H1 (cell line): Measurements from ENCODE around the gene USP35. TPM values are rescaled to one million over a fixed set of nuclear protein-coding genes. Genes with fewer than 3 reads are reported as not detected.

Experiments
- CTCF ChIA-PET: fragments of 300-600 bp; sonication (Branson Sonifier 250); formaldehyde crosslinking; loops from one replicate; lab custom pipeline; 2021; ENCODE audit not compliant: partially characterized antibody; lab: Charles Lee
- POLR2A ChIA-PET: fragments of 300-600 bp; sonication (Branson Sonifier 250); formaldehyde crosslinking; loops from one replicate; lab custom pipeline; 2021; ENCODE audit warnings: inconsistent platforms; ENCODE audit not compliant: partially characterized antibody; lab: Charles Lee
- DNase-seq, 2 experiments: peaks; one replicate each; pipeline versions ENCODE4 v3.0.0 to v3.0.0-alpha.2; 2010 to 2022; ENCODE audit warnings: low spot score in 2 of 2, low read depth in 1 of 2, mixed read lengths in 1 of 2
- FAIRE-seq: peaks from 2 replicates; lab custom pipeline; 2011; peaks lifted over from hg19 to GRCh38; lab: Jason Lieb, UNC
- H2AFZ ChIP-seq: 2 replicates; pipeline ENCODE4 v1.8.1; 2012; ENCODE audit warnings: low read length, inconsistent platforms
- H2AK5ac ChIP-seq: 2 replicates; pipeline ENCODE4 v1.6.1; 2013; ENCODE audit warnings: low read depth, low read length
- H2BK120ac ChIP-seq: replicated peaks from 2 replicates; pipeline ENCODE3; 2013; ENCODE audit warnings: low read depth, low read length, inconsistent platforms
- H2BK12ac ChIP-seq: 2 replicates; pipeline ENCODE4 v1.6.1; 2013; ENCODE audit warnings: low read depth, low read length
- H2BK15ac ChIP-seq: 2 replicates; pipeline ENCODE4 v1.6.1; 2013; ENCODE audit warnings: low read length
- H2BK20ac ChIP-seq: 2 replicates; pipeline ENCODE4 v1.6.1; 2013; ENCODE audit warnings: low read length
- H2BK5ac ChIP-seq: 2 replicates; pipeline ENCODE4 v1.6.1; 2013; ENCODE audit warnings: low read depth, low read length
- H3K14ac ChIP-seq: 2 replicates; pipeline ENCODE4 v1.6.1; 2013; ENCODE audit warnings: inconsistent platforms; ENCODE audit not compliant: insufficient read length
- H3K18ac ChIP-seq: 2 replicates; pipeline ENCODE4 v1.6.1; 2013; ENCODE audit warnings: low read length; ENCODE audit errors: extremely low read depth
- H3K23ac ChIP-seq: 2 replicates; pipeline ENCODE4 v1.6.1; 2013; ENCODE audit warnings: inconsistent platforms; ENCODE audit not compliant: insufficient read length
- H3K23me2 ChIP-seq: 2 replicates; pipeline ENCODE4 v1.6.1; 2013; ENCODE audit warnings: low read depth, low read length
- H3K27ac ChIP-seq: 2 replicates; pipeline ENCODE4 v1.6.1; 2011; ENCODE audit warnings: low read depth, low read length, inconsistent platforms
- H3K27me3 ChIP-seq, 4 experiments: replicated peaks in 1 of 4; 1 replicate in 1 of 4; 2 replicates in 3 of 4; pipeline versions ENCODE4 v1.6.1 to v1.8.1; 2011 to 2013; ENCODE audit warnings: low read length in 3 of 4, mild to moderate bottlenecking in 3 of 4, inconsistent platforms in 2 of 4, mixed read lengths in 2 of 4, moderate library complexity in 1 of 4; ENCODE audit not compliant: control insufficient read depth in 3 of 4, insufficient read depth in 3 of 4; ENCODE audit errors: extremely low read depth in 1 of 4
- H3K36me3 ChIP-seq, 4 experiments: 2 replicates each; pipeline versions ENCODE4 v1.6.1 to v1.8.1; 2011 to 2013; ENCODE audit warnings: mild to moderate bottlenecking in 4 of 4, low read length in 3 of 4, moderate library complexity in 2 of 4, control low read depth in 1 of 4, inconsistent platforms in 1 of 4; ENCODE audit not compliant: insufficient read depth in 4 of 4, control insufficient read depth in 2 of 4
- H3K4ac ChIP-seq: replicated peaks from 2 replicates; pipeline ENCODE3; 2013; ENCODE audit warnings: low read length, low read depth, mixed read lengths, inconsistent platforms; ENCODE audit not compliant: insufficient read length
- H3K4me1 ChIP-seq, 4 experiments: replicated peaks in 1 of 4; 1 replicate in 1 of 4; 2 replicates in 3 of 4; pipeline versions ENCODE4 v1.6.1 to v1.8.1; 2011 to 2013; ENCODE audit warnings: low read length in 3 of 4, inconsistent platforms in 2 of 4, mixed read lengths in 1 of 4; ENCODE audit not compliant: insufficient read depth in 4 of 4, control insufficient read depth in 3 of 4
- H3K4me2 ChIP-seq, 2 experiments: 2 replicates each; pipeline versions ENCODE4 v1.6.1 to v1.8.1; 2011 to 2013; ENCODE audit warnings: low read depth in 2 of 2, low read length in 2 of 2, control low read depth in 1 of 2, inconsistent platforms in 1 of 2, mild to moderate bottlenecking in 1 of 2; ENCODE audit not compliant: insufficient read depth in 1 of 2
- H3K4me3 ChIP-seq, 4 experiments: fragments of 200-600, 300-600 bp in 1 of 4; sonication (generic), shearing (Covaris generic), sonication (Bioruptor Twin) in 1 of 4; 2 replicates each; pipeline versions ENCODE4 v1.5.1 to v1.8.1; 2011 to 2016; ENCODE audit warnings: low read length in 4 of 4, low read depth in 3 of 4, control low read depth in 2 of 4, inconsistent platforms in 2 of 4, mild to moderate bottlenecking in 2 of 4, mixed read lengths in 1 of 4, moderate library complexity in 1 of 4; ENCODE audit not compliant: insufficient read depth in 2 of 4; ENCODE audit errors: extremely low read depth in 1 of 4
- H3K56ac ChIP-seq: replicated peaks from 2 replicates; pipeline ENCODE3; 2013; ENCODE audit warnings: low read depth, mild to moderate bottlenecking, mixed read lengths, low read length, inconsistent platforms; ENCODE audit not compliant: insufficient read length
- H3K79me1 ChIP-seq: 2 replicates; pipeline ENCODE4 v1.6.1; 2013; ENCODE audit warnings: low read depth, low read length, control low read depth
- H3K79me2 ChIP-seq, 2 experiments: 2 replicates each; pipeline versions ENCODE4 v1.6.1 to v1.8.1; 2012 to 2013; ENCODE audit warnings: low read length in 2 of 2, mild to moderate bottlenecking in 2 of 2, inconsistent platforms in 1 of 2; ENCODE audit not compliant: insufficient read depth in 2 of 2, control insufficient read depth in 1 of 2
- H3K9ac ChIP-seq, 4 experiments: replicated peaks in 1 of 4; 1 replicate in 1 of 4; 2 replicates in 3 of 4; pipeline versions ENCODE4 v1.6.1 to v1.8.1; 2011 to 2013; ENCODE audit warnings: low read depth in 3 of 4, low read length in 3 of 4, control low read depth in 2 of 4, mild to moderate bottlenecking in 2 of 4, moderate library complexity in 2 of 4, inconsistent platforms in 1 of 4; ENCODE audit errors: extremely low read depth in 1 of 4
- H3K9me3 ChIP-seq, 2 experiments: 2 replicates each; pipeline versions ENCODE4 v1.6.1 to v1.8.1; 2012 to 2013; ENCODE audit warnings: mild to moderate bottlenecking in 2 of 2, moderate library complexity in 2 of 2, control low read depth in 1 of 2, inconsistent platforms in 1 of 2, low read depth in 1 of 2, low read length in 1 of 2, mixed read lengths in 1 of 2; ENCODE audit not compliant: insufficient read depth in 2 of 2
- H4K20me1 ChIP-seq, 2 experiments: replicated peaks in 1 of 2; 2 replicates each; pipeline versions ENCODE3 to v1.8.1; 2011 to 2013; ENCODE audit warnings: inconsistent platforms in 2 of 2, low read length in 2 of 2, mild to moderate bottlenecking in 1 of 2; ENCODE audit not compliant: insufficient read depth in 2 of 2, control insufficient read depth in 1 of 2
- H4K5ac ChIP-seq: 2 replicates; pipeline ENCODE4 v1.6.1; 2013; ENCODE audit warnings: low read length, low read depth, mixed read lengths, inconsistent platforms; ENCODE audit not compliant: insufficient read length
- H4K8ac ChIP-seq: 2 replicates; pipeline ENCODE4 v1.8.0; 2013; ENCODE audit warnings: mild to moderate bottlenecking, moderate library complexity, low read length, inconsistent platforms; ENCODE audit not compliant: insufficient read depth; ENCODE audit errors: extremely low read depth
- H4K91ac ChIP-seq: replicated peaks from 2 replicates; pipeline ENCODE3; 2013; ENCODE audit warnings: low read length, mixed read lengths, inconsistent platforms; ENCODE audit not compliant: insufficient read length
- CBX8 ChIP-seq: fragments of 300-800, 300-1000 bp; sonication (generic); IDR thresholded peaks from 2 replicates; pipeline ENCODE4 v1.7.1; 2016; ENCODE audit warnings: low read depth, low read length, borderline replicate concordance
- HDAC2 ChIP-seq, 2 experiments: fragments of 300-600 bp in 1 of 2; sonication (generic) in 1 of 2; IDR thresholded peaks; 2 replicates each; pipeline ENCODE4 v1.6.1; 2011 to 2012; ENCODE audit warnings: low read depth in 2 of 2, low read length in 2 of 2, mild to moderate bottlenecking in 2 of 2, moderate library complexity in 2 of 2, borderline replicate concordance in 1 of 2, inconsistent platforms in 1 of 2
- WGBS, 2 experiments: shearing (Covaris generic) in 1 of 2; methylation state at CpG; one replicate each; pipeline versions ENCODE4 v1.1.6 to v1.1.7; 2013 to 2015; ENCODE audit warnings: low lambda C conversion rate in 2 of 2, mixed read lengths in 2 of 2, inconsistent platforms in 1 of 2, low coverage in 1 of 2, missing lambda C conversion rate in 1 of 2; ENCODE audit not compliant: insufficient replicate concordance in 2 of 2, insufficient coverage in 1 of 2, insufficient read length in 1 of 2; ENCODE audit errors: extremely low coverage in 1 of 2, missing lambda C conversion rate in 1 of 2; 5-methylcytosine and 5-hydroxymethylcytosine counted together
- polyA plus RNA-seq, 7 experiments: library from polyadenylated mRNA; depleted of rRNA in 3 of 7; stranded (reverse) in 5 of 7; unstranded in 2 of 7; fragments of >200 nt in 5 of 7; fragments of 200-250 nt in 2 of 7; gene quantifications; 1 replicate in 5 of 7; 2 replicates in 1 of 7; 4 replicates in 1 of 7; pipeline versions ENCODE4 v1.2.1 to v1.2.3, GENCODE V29; 2011 to 2013; ENCODE audit warnings: missing spikeins in 2 of 7, mixed read lengths in 2 of 7
- total RNA-seq: library from RNA; stranded (reverse); fragmentation: NEBNext Ultra II Directional; extraction: Animal tissue kit (Norgen Biotek cat#: 25700); gene quantifications from 2 replicates; pipeline ENCODE4 v1.2.1, GENCODE V29; 2021

Gene USP35
- total and polyA plus RNA-seq, 2 of the 8 experiments (the other 6 are each of a cell fraction or from before 2014, with no cell fraction given), result 4.6 to 6.8 TPM

DNA sequence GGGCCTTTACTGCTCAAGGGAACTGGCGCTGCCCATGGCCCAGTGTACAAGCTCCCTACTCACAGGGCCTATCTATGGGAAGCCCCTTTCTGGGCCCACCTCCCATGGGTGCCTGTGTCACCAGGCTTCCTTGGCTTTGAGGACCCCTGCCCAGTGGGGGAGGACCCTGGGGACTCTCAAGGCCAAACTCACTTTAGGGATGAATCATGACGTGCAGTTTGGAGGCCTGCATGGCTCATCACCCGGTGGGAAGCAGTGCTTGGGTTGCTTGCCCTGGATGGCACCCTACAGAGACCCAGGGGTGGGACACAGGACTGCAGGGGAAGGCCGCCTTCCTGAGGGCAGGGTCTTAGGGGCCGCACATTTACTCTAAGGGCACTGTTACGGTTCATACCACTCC, 16.8 kb upstream of the USP35 start:
- no peak overlapping the region for H3K4ac ChIP-seq
- no peak overlapping the region for H3K27ac ChIP-seq
- H3K36me3 ChIP-seq, result no peaks in the 10 kb centered on the region
- no peaks in the 10 kb centered on the region for H3K27me3 ChIP-seq
- H2BK12ac ChIP-seq, result no peak overlapping the region
- no peak overlapping the region for H4K5ac ChIP-seq
- H4K20me1 ChIP-seq, result no peaks in the 10 kb centered on the region
- H4K91ac ChIP-seq, result no peak overlapping the region
- H3K18ac ChIP-seq, result no peak overlapping the region
- CTCF ChIA-PET, result interaction anchor here (0.9 to 1.4 kb wide), 3 partner anchors 10 to 21 kb away, joined by 3 to 4 read pairs (median 3); no protein-coding TSS in a partner anchor
- 97% methylated on average over 4 of the region's 6 CpGs; no CpG with 5 or more reads in 1 of the 2 experiments for WGBS, 2 experiments
- no peak overlapping the region for H2AFZ ChIP-seq
- no peak overlapping the region for H4K8ac ChIP-seq
- no peak overlapping the region for H2BK15ac ChIP-seq
- H3K79me2 ChIP-seq, result no peaks in the 10 kb centered on the region
- no peak overlapping the region for H2AK5ac ChIP-seq
- H3K4me2 ChIP-seq, result no peak overlapping the region
- H2BK120ac ChIP-seq, result no peak overlapping the region
- H3K79me1 ChIP-seq, result no peaks in the 10 kb centered on the region
- H3K23me2 ChIP-seq, result no peaks in the 10 kb centered on the region
- no peak overlapping the region for H3K56ac ChIP-seq
- H3K23ac ChIP-seq, result no peak overlapping the region
- no peak for DNase-seq
- TF ChIP-seq HDAC2 (IDR thresholded peaks at IDR 0.05; ENCODE audit: borderline replicate concordance in 1 of 2, low read depth in 2 of 2, low read length in 2 of 2), result no peak
- no peak for TF ChIP-seq CBX8
- no peak for FAIRE-seq
- POLR2A ChIA-PET, result interaction anchor here (1.1 kb wide), 1 partner anchor 10 kb away, joined by 3 read pairs; no protein-coding TSS in a partner anchor
- H3K9me3 ChIP-seq, result no peaks in the 10 kb centered on the region
- no peak overlapping the region for H3K14ac ChIP-seq
- H3K9ac ChIP-seq, result no peak overlapping the region
- H2BK5ac ChIP-seq, result no peak overlapping the region
- H3K4me1 ChIP-seq, result no peaks in the 10 kb centered on the region
- H2BK20ac ChIP-seq, result no peak overlapping the region
- no peak overlapping the region for H3K4me3 ChIP-seq
